Prostate gland (tissue), 2 donors: ENCODE measurements around the gene CLASP2. TPM values are rescaled to one million over a fixed set of nuclear protein-coding genes. Genes with fewer than 3 reads are reported as not detected.

Experiments
- DNase-seq: peaks from one replicate; pipeline ENCODE4 v3.0.0-alpha.2; 2019; ENCODE audit warnings: low spot score
- H3K27ac ChIP-seq, 2 donors: fragments of 200-600 bp; sonication (generic); 2 replicates each; pipeline ENCODE4 v1.5.1; 2017 to 2019
- H3K27me3 ChIP-seq: fragments of 200-600 bp; sonication (generic); replicated peaks from 2 replicates; pipeline ENCODE4 v1.5.1; 2019; ENCODE audit not compliant: insufficient read depth
- H3K36me3 ChIP-seq, 2 donors: fragments of 200-600 bp; sonication (generic); 1 replicate in 1 of 2; 2 replicates in 1 of 2; pipeline versions ENCODE4 v1.5.1 to v1.8.1; 2017 to 2019
- H3K4me1 ChIP-seq: fragments of 200-600 bp; sonication (generic); replicated peaks from 2 replicates; pipeline ENCODE4 v1.5.1; 2019
- H3K4me3 ChIP-seq, 2 donors: fragments of 200-600 bp; sonication (generic); 2 replicates each; pipeline ENCODE4 v1.5.1; 2017 to 2019
- H3K9me3 ChIP-seq: fragments of 200-600 bp; sonication (generic); 2 replicates; pipeline ENCODE4 v1.5.1; 2017
- CTCF ChIP-seq, 4 experiments: fragments of 200-600 bp in 2 of 4; fragments of 450-650 bp in 2 of 4; sonication (generic) in 2 of 4; IDR thresholded peaks; 1 replicate in 3 of 4; 2 replicates in 1 of 4; pipeline ENCODE4 v1.5.1; 2016 to 2019; ENCODE audit warnings: antibody characterized with exemption in 4 of 4, mild to moderate bottlenecking in 2 of 4, moderate library complexity in 2 of 4
- POLR2A ChIP-seq: fragments of 450-650 bp; IDR thresholded peaks from one replicate; pipeline ENCODE4 v1.6.1; 2016; ENCODE audit warnings: antibody characterized with exemption, mild to moderate bottlenecking
- POLR2AphosphoS5 ChIP-seq: sonication (generic); formaldehyde crosslinking; IDR thresholded peaks from one replicate; pipeline ENCODE4 v1.6.1; 2017; ENCODE audit warnings: antibody characterized with exemption
- WGBS: methylation state at CpG from one replicate; pipeline ENCODE4 v1.1.5; 2018; 5-methylcytosine and 5-hydroxymethylcytosine counted together
- intact Hi-C: fragments of 100-400 bp; cut with DNase I; formaldehyde crosslinking; loops from one replicate; pipeline ENCODE4 v1.14.2; 2022
- total RNA-seq, 2 donors: library from RNA; depleted of rRNA; stranded (reverse); fragments of >200 nt; gene quantifications; one replicate each; pipeline ENCODE4 v1.1.0, GENCODE V29; 2016

Gene CLASP2
- total RNA-seq, 2 donors from 2014 or later = 34.5 to 73.2 TPM

DNA sequence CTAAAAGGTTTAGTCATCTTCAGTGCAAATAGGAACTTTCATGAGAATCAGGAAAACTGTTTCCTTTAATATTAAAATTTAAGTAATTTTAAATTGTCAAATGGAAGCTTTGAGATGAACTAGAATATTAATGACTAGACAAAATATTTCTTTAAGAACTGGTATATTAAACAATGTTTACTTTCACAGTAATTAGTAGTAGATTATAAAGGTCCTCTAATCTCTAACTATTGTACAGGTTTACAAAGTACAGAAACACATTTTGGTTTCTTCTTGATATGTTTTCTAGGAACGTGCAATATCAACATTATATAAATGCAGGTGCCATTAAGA, 138.9 kb downstream of the CLASP2 start:
- Histone ChIP-seq H3K27me3 (no peaks in the 10 kb centered on the region), H3K27ac (no peak overlapping the region), H3K4me3 (no peak overlapping the region), H3K36me3 (no peaks in the 10 kb centered on the region), H3K9me3 (no peaks in the 10 kb centered on the region), H3K4me1 (no peaks in the 10 kb centered on the region)
- no peak for DNase-seq
- WGBS = 64% methylated on average over 1 of the region's 1 CpG
- no peak for TF ChIP-seq POLR2A
- no peak for TF ChIP-seq POLR2AphosphoS5
- no peak for TF ChIP-seq CTCF (IDR thresholded peaks at IDR 0.05)
- intact Hi-C loops = no loop called here

DNA sequence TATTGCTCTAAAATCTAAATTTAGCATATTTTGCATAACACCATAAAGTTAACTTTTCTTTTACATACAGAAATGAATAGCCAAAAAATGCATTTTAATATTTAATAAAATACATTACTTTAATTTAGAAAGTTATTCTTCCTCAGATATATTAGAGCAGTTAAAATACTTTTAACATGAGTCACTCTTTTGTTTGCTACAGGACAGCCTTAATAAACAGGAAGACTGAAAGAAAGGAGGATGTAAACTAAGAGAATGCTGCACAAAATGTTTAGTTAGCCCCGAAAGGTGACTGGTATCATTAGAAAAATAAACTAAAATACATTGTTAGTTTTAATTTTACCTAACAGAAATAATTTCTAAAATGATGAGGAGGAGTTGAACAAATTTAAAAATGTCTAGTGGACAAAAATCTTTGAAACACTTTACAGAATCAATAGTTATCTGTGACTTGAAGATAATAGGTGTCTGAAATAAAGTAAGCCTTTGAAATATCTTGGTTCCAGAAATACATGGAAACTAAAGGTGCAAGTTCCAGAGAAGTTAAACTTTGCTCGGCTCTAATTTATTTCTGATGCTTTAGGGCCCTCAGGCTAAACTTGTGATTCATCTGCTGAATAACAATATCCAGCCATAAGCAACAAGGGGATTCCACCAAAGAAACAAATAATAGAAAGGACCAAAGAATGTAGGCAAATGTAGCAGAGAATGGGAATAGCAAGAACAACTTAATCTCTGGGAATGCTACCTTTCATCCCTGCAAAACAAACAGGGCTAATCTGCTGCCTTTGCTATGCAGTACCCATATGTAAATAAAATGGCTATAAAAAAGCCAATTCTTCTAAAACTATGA, 139.5 kb downstream of the CLASP2 start:
- Histone ChIP-seq H3K27me3 (no peaks in the 10 kb centered on the region), H3K4me3 (no peak overlapping the region), H3K9me3 (no peaks in the 10 kb centered on the region), H3K36me3 (no peaks in the 10 kb centered on the region), H3K27ac (no peak overlapping the region), H3K4me1 (no peaks in the 10 kb centered on the region)
- intact Hi-C loops = no loop called here
- no peak for TF ChIP-seq POLR2AphosphoS5
- TF ChIP-seq POLR2A = no peak
- TF ChIP-seq CTCF (IDR thresholded peaks at IDR 0.05) = no peak
- 64% methylated on average over 2 of the region's 2 CpGs for WGBS
- no peak for DNase-seq

GRCh38 chr3:33577588-33577987, 140.5 kb downstream of the CLASP2 start:
- no peaks in the 10 kb centered on the region for H3K27me3 ChIP-seq
- H3K4me3 ChIP-seq = no peak overlapping the region
- no peak overlapping the region for H3K27ac ChIP-seq
- DNase-seq = no peak
- no peaks in the 10 kb centered on the region for H3K4me1 ChIP-seq
- no peak for TF ChIP-seq POLR2AphosphoS5
- TF ChIP-seq CTCF (IDR thresholded peaks at IDR 0.05) = no peak
- TF ChIP-seq POLR2A = no peak
- intact Hi-C loops = no loop called here
- 74% methylated on average over 1 of the region's 1 CpG for WGBS
- no peaks in the 10 kb centered on the region for H3K9me3 ChIP-seq
- no peaks in the 10 kb centered on the region for H3K36me3 ChIP-seq

DNA sequence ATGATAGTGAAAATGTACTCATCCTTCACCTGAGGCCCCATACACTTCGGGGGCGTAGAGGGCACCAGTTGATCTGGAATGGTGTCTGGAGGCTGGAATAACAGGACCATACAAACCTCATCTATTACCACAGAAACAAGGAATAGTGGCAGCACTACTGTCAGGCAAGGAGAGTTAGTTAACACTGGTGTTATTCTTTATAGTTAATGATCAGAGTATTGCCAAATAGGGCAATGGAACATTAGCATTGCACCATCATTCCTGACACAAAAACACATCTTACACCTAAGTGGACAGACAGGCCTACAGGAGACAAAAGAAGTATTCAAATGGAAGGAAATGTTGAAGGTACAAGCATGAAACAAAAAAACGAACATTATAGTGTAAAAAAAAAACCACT, 140.9 kb downstream of the CLASP2 start:
- no peak for TF ChIP-seq CTCF (IDR thresholded peaks at IDR 0.05)
- no peak for TF ChIP-seq POLR2A
- no peak for TF ChIP-seq POLR2AphosphoS5
- H3K9me3 ChIP-seq = no peaks in the 10 kb centered on the region
- no peaks in the 10 kb centered on the region for H3K36me3 ChIP-seq
- no peaks in the 10 kb centered on the region for H3K27me3 ChIP-seq
- intact Hi-C loops = no loop called here
- H3K4me1 ChIP-seq = no peaks in the 10 kb centered on the region
- WGBS = 83% methylated on average over 3 of the region's 3 CpGs
- H3K4me3 ChIP-seq = no peak overlapping the region
- no peak for DNase-seq
- no peak overlapping the region for H3K27ac ChIP-seq

GRCh38 chr3:33575311-33575710, 142.7 kb downstream of the CLASP2 start:
- WGBS = 94% methylated on average over 1 of the region's 1 CpG
- intact Hi-C loops = no loop called here
- DNase-seq = no peak
- Histone ChIP-seq H3K27ac (no peak overlapping the region), H3K27me3 (no peaks in the 10 kb centered on the region), H3K36me3 (no peaks in the 10 kb centered on the region), H3K4me1 (no peaks in the 10 kb centered on the region), H3K9me3 (no peaks in the 10 kb centered on the region), H3K4me3 (no peak overlapping the region)
- TF ChIP-seq POLR2AphosphoS5 = no peak
- TF ChIP-seq POLR2A = no peak
- no peak for TF ChIP-seq CTCF (IDR thresholded peaks at IDR 0.05)
